DOHH2 (cell line): ENCODE measurements around the gene CRYBG3.

Experiments
- H3F3A ChIP-seq: fragments of 200-600 bp; sonication (generic), shearing (Covaris generic); 2 replicates; pipeline ENCODE4 v1.6.0; 2016; ENCODE audit warnings: antibody characterized with exemption, mild to moderate bottlenecking; ENCODE audit not compliant: control insufficient read depth, insufficient read depth
- H3K27ac ChIP-seq: fragments of 200-600 bp; sonication (generic); 2 replicates; pipeline ENCODE4 v1.5.1; 2014; ENCODE audit warnings: low read depth, mild to moderate bottlenecking, low read length, moderate library complexity
- H3K27me3 ChIP-seq: fragments of 200-600 bp; sonication (generic); 2 replicates; pipeline ENCODE4 v1.6.1; 2014; ENCODE audit warnings: mild to moderate bottlenecking, low read length, mixed read lengths; ENCODE audit not compliant: control insufficient read depth
- H3K36me3 ChIP-seq: fragments of 200-600 bp; sonication (generic); 2 replicates; pipeline ENCODE4 v1.6.1; 2014; ENCODE audit warnings: mild to moderate bottlenecking, low read length, moderate library complexity, mixed read lengths; ENCODE audit not compliant: control insufficient read depth
- H3K4me1 ChIP-seq: fragments of 200-600 bp; sonication (generic); 2 replicates; pipeline ENCODE4 v1.6.1; 2014; ENCODE audit warnings: mild to moderate bottlenecking, low read length, mixed read lengths; ENCODE audit not compliant: control insufficient read depth
- H3K4me2 ChIP-seq: fragments of 200-600 bp; sonication (generic); 2 replicates; pipeline ENCODE4 v1.6.0; 2014; ENCODE audit warnings: mild to moderate bottlenecking, low read length, moderate library complexity
- H3K4me3 ChIP-seq: fragments of 200-600 bp; sonication (generic); 2 replicates; pipeline ENCODE4 v1.5.1; 2014; ENCODE audit warnings: mild to moderate bottlenecking, low read length, mixed read lengths
- H3K79me2 ChIP-seq: fragments of 200-600 bp; sonication (generic); 2 replicates; pipeline ENCODE4 v1.6.1; 2014; ENCODE audit warnings: mild to moderate bottlenecking, low read length, mixed read lengths; ENCODE audit not compliant: control insufficient read depth
- H3K9me2 ChIP-seq: fragments of 200-600 bp; sonication (generic); replicated peaks from 2 replicates; pipeline ENCODE4 v1.6.1; 2014; ENCODE audit warnings: mild to moderate bottlenecking, low read length, mixed read lengths; ENCODE audit not compliant: control insufficient read depth
- H3K9me3 ChIP-seq: fragments of 200-600 bp; sonication (generic); 2 replicates; pipeline ENCODE4 v1.6.1; 2014; ENCODE audit warnings: antibody characterized with exemption, low read length, mixed read lengths; ENCODE audit not compliant: control insufficient read depth, insufficient read depth
- H4K20me1 ChIP-seq: fragments of 200-600 bp; sonication (generic); 2 replicates; pipeline ENCODE4 v1.6.0; 2014; ENCODE audit warnings: low read depth, mild to moderate bottlenecking, antibody characterized with exemption, low read length, moderate library complexity; ENCODE audit not compliant: control insufficient read depth, insufficient read depth
- EZH2phosphoT487 ChIP-seq: fragments of 200-600 bp; sonication (generic); IDR thresholded peaks from 2 replicates; pipeline ENCODE4 v1.6.1; 2017; ENCODE audit warnings: borderline replicate concordance, mild to moderate bottlenecking, antibody characterized with exemption, low read length, moderate library complexity, mixed read lengths
- TF ChIP-seq, protein P1 (sequence below): fragments of 200-600 bp; sonication (generic); IDR thresholded peaks from one replicate; pipeline ENCODE4 v1.5.1; 2014; ENCODE audit warnings: antibody characterized with exemption, mild to moderate bottlenecking, low read depth, low read length; ENCODE audit not compliant: poor library complexity, severe bottlenecking

CRYBG3 gene

DNA sequence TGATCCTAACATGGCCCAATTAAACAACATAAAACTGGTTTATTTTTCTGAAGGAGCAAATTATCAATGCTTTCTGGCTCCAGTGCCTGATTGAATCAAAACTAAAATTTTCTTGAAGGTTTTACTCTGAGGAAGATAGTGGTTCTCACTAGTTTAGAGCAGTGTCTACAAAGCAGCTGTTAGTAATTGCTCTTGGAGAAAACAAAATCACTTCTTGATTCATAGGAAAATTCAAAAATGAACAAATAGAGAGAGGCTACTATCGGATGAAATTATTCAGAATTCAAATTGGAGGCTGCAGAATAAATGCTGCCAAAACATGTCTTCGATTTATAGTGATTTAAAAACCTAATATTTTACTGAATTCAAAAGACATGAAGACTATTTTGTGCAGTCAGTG, 165.5 kb downstream of the CRYBG3 start:
- Histone ChIP-seq H3K27me3 (peaks cover 4% of the 10 kb centered on the region; the same call in 1 of the 2 replicates), H3F3A (no peaks in the 10 kb centered on the region), H3K36me3 (no peaks in the 10 kb centered on the region), H4K20me1 (no peaks in the 10 kb centered on the region), H3K79me2 (no peaks in the 10 kb centered on the region), H3K4me3 (no peak overlapping the region), H3K4me1 (no peaks in the 10 kb centered on the region), H3K4me2 (no peak overlapping the region), H3K27ac (no peak overlapping the region), H3K9me2 (no peaks in the 10 kb centered on the region), H3K9me3 (peaks cover 3% of the 10 kb centered on the region; the same call in 1 of the 2 replicates)
- TF ChIP-seq EZH2phosphoT487: no peak
- TF ChIP-seq, protein P1, sequence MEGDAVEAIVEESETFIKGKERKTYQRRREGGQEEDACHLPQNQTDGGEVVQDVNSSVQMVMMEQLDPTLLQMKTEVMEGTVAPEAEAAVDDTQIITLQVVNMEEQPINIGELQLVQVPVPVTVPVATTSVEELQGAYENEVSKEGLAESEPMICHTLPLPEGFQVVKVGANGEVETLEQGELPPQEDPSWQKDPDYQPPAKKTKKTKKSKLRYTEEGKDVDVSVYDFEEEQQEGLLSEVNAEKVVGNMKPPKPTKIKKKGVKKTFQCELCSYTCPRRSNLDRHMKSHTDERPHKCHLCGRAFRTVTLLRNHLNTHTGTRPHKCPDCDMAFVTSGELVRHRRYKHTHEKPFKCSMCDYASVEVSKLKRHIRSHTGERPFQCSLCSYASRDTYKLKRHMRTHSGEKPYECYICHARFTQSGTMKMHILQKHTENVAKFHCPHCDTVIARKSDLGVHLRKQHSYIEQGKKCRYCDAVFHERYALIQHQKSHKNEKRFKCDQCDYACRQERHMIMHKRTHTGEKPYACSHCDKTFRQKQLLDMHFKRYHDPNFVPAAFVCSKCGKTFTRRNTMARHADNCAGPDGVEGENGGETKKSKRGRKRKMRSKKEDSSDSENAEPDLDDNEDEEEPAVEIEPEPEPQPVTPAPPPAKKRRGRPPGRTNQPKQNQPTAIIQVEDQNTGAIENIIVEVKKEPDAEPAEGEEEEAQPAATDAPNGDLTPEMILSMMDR: no peak

DNA sequence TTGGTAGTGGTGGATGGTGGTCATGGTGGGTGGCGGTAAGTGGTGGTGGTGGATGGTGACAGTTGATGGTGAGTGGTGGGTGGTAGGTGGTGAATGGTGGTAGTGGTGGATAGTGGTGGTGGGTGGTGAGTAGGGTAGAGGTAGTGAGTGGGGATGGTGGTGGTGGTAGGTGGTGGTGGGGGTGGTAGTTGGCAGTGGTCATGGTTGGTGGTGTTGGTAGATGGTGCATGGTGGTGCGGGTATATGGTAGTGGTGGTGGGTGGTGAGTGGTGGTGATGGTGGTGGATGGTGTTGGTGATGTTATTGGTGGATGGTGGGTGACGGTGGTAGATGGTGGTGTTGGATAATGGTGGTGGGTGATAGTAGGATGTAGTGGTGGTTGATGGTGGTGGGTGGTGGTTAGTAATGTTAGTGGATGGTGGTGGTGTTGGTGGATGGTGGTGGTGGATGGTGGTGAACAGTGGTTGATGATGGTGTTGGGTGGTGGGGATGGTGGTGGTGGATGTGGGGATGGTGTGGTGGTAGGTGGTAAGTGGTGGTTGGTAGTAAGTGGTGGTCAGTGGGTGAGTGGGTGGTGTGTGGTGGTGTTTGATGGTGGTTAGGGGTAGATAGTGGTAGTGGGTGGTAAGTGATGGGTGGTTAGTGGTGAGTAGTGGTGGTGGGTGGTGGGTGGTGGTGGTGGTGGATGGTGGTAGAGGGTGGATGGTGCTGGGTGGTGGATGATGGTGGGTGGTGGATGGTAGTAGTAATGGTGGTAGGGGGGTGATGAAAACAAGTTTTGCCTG, 167.2 kb downstream of the CRYBG3 start:
- Histone ChIP-seq H3K4me3 (no peak overlapping the region), H3F3A (no peaks in the 10 kb centered on the region), H3K27ac (no peak overlapping the region), H3K27me3 (peaks cover 3% of the 10 kb centered on the region; the same call in 1 of the 2 replicates), H3K9me3 (peaks cover 3% of the 10 kb centered on the region; the same call in 1 of the 2 replicates), H3K4me1 (no peaks in the 10 kb centered on the region), H3K79me2 (no peaks in the 10 kb centered on the region), H3K4me2 (no peak overlapping the region), H3K36me3 (no peaks in the 10 kb centered on the region), H3K9me2 (no peaks in the 10 kb centered on the region), H4K20me1 (no peaks in the 10 kb centered on the region)
- TF ChIP-seq, protein P1: no peak
- TF ChIP-seq EZH2phosphoT487: no peak

DNA sequence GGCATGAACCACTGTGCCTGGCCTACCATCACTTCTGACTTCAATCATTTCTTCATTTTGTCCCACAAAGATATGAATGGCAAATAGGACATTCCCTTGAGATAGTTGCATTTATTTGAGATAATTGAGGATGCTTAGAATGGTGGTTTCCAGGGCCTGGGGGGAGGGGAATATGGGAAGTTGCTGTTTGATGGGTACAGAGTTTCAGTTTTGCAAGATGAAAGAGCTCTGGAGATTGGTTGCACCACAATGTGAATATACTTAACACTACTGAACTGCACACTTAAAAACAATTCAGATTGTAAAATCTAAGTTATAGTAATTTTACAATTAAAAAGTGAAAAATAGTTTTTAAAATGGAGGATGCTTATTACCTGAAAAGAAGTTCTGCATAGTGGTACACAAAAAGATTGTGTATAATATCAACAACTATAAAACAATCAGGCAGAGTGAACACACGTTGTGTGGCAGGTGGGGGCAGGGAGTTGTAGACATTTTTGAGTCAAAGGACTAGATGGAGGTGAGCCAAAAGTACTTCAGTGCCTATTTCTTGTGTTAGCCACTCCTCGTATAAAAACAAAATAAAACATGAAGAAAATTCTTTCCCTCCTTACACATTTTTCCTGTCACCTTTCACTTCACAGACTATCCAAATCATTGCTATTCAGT, 168.9 kb downstream of the CRYBG3 start:
- Histone ChIP-seq H4K20me1 (no peaks in the 10 kb centered on the region), H3K27ac (no peak overlapping the region), H3K4me1 (no peaks in the 10 kb centered on the region), H3K27me3 (0 out of 2 replicates have a peak, but pooled peaks cover 2% of the 10 kb centered on the region), H3K4me2 (no peak overlapping the region), H3K4me3 (no peak overlapping the region), H3K36me3 (no peaks in the 10 kb centered on the region), H3K79me2 (no peaks in the 10 kb centered on the region), H3F3A (no peaks in the 10 kb centered on the region), H3K9me2 (no peaks in the 10 kb centered on the region), H3K9me3 (peaks cover 3% of the 10 kb centered on the region; the same call in 1 of the 2 replicates)
- TF ChIP-seq, protein P1: no peak
- no peak for TF ChIP-seq EZH2phosphoT487
